NB4 (cell line): ENCODE measurements around the gene TRAK1.

Source experiments
- DNase-seq: peaks from one replicate; pipeline ENCODE4 v3.0.0; 2010; ENCODE audit warnings: low read depth
- H3K4me3 ChIP-seq: one replicate; pipeline ENCODE4 v1.5.1; 2011; ENCODE audit warnings: mild to moderate bottlenecking, low read depth, low read length, moderate library complexity
- MYC ChIP-seq: IDR thresholded peaks from 2 replicates; pipeline ENCODE4 v1.6.1; 2011; ENCODE audit warnings: low read depth, low read length
- POLR2A ChIP-seq: IDR thresholded peaks from 2 replicates; pipeline ENCODE4 v1.6.1; 2011; ENCODE audit warnings: mild to moderate bottlenecking; ENCODE audit not compliant: insufficient read length; ENCODE audit errors: extremely low read depth
- TF ChIP-seq, protein P1 (sequence below): IDR thresholded peaks from 2 replicates; pipeline ENCODE4 v1.6.1; 2011; ENCODE audit warnings: low read depth, low read length
- TF ChIP-seq, protein P2 (sequence below): IDR thresholded peaks from one replicate; pipeline ENCODE4 v1.5.1; 2012; ENCODE audit warnings: low read depth, low read length

The TRAK1 gene

DNA sequence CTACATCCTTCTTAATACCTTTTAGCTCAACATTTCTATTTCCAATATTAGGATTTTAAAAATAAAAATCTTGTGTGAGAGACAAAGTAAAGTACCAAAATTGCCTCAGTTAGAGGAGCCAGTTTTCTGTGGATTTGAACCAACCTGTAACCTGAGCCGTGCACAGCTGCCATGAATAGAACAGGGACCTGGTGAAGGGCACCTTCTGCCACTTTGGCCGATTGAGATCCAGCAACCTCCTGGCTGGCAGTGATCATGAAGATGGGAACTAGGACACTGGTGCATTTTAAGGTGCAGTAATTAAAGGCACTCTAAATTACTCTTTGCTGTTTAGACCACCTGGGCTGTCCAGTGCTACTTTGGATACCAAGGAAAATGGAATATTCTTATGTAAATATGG, 34.3 kb upstream of the TRAK1 start:
- TF ChIP-seq POLR2A, result no peak
- TF ChIP-seq MYC, result no peak
- TF ChIP-seq, protein P1, sequence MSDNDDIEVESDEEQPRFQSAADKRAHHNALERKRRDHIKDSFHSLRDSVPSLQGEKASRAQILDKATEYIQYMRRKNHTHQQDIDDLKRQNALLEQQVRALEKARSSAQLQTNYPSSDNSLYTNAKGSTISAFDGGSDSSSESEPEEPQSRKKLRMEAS, result no peak
- TF ChIP-seq, protein P2, sequence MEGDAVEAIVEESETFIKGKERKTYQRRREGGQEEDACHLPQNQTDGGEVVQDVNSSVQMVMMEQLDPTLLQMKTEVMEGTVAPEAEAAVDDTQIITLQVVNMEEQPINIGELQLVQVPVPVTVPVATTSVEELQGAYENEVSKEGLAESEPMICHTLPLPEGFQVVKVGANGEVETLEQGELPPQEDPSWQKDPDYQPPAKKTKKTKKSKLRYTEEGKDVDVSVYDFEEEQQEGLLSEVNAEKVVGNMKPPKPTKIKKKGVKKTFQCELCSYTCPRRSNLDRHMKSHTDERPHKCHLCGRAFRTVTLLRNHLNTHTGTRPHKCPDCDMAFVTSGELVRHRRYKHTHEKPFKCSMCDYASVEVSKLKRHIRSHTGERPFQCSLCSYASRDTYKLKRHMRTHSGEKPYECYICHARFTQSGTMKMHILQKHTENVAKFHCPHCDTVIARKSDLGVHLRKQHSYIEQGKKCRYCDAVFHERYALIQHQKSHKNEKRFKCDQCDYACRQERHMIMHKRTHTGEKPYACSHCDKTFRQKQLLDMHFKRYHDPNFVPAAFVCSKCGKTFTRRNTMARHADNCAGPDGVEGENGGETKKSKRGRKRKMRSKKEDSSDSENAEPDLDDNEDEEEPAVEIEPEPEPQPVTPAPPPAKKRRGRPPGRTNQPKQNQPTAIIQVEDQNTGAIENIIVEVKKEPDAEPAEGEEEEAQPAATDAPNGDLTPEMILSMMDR, result no peak
- H3K4me3 ChIP-seq, result no peak overlapping the region
- no peak for DNase-seq

DNA sequence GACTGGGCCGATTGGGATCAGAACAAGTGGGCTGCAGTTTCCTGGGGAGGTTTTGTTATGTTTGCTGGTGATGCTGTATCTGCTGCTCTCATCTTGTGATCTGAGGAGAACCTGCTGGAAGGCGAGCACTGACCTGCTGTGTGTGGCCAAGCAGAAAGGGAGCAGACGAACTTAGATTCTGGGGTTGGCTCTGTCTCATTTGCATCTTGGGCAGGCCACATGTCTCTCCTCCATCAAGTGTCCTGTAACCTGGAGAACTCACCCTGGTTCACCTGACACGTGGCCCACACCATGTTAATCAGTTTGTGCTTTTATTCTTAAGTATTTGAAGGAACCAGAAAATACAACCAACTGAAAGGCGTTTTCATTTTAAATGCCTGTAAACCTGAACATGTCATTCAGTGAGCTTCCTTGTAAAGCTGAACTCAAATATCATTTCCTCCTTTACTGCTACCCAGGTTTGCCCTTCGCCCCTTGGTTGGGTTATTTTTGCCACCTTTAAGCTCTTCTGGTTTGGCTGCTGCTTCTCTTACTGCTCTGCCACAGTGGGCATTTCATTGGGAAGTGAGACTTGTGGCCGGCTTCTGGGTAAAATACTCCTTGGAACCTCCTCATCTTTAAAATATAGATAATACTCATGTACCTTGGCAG, 33.5 kb upstream of the TRAK1 start:
- TF ChIP-seq POLR2A (no peak), MYC (no peak)
- TF ChIP-seq, protein P1, result no peak
- TF ChIP-seq, protein P2, result no peak
- no peak for DNase-seq
- no peak overlapping the region for H3K4me3 ChIP-seq

DNA sequence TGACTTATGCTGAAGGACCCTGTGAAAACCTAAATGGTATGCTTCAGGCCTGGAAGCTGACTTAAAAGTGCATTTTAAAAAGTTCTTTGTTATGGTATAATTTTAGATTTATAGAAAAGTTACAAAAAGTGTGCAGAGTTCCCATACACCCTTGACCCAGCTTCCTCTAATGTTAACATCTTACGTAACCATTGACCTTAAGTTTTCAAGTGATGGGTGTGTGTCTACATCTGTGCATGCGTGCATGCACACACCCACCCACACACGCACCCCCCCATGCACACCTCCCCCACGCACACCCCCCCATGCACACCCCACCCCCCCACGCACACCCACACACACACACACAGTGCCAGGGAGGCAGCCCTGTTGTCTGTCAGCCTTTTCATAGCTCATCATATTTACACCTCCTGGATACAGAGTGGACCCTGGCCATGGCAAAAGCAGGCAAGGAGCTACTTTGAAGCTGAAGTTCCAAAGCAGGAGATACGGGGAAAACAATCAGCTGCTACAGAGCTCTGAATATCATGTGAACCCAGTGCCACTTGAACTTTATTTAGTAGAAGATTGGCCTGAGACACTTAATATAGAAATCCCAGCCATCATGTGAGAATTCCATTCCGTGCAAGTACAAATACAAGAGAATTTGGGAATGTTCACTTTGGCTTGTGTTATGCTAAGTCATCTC, 30.0 kb upstream of the TRAK1 start:
- no peak for TF ChIP-seq MYC
- TF ChIP-seq, protein P1, result no peak
- no peak for TF ChIP-seq POLR2A
- TF ChIP-seq, protein P2, result no peak
- H3K4me3 ChIP-seq, result no peak overlapping the region
- DNase-seq, result peak; percentile 39

DNA sequence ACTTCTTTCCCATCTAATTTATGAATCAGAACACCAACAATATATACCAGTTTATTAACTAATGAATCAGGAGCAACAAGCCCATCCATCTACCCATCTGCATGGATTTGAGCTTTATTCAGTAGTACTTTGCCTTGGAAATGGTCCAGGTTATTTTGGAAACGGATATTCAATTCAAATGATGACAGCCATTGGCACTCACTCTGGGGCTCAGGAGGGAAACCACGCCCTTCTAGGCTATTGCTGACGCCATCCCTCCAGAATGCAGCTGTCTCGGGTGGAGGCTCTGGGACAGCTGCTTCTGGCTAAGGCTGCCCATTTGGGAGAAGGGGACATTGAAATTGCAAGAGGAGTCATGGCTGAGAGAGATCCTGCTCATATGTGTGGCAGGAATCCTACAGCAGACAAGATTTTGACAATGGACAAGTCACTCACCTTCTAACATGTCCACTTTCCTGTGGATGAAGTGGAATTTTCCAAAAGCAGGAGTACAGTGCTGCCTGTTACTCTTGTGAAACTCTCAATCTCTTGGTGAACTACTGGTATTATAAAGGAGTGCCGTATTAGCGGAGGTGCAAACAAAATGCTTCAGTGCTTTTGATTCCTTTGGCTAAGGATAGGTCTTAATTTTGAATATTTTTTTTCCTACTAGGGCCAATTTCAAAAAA, 29.3 kb upstream of the TRAK1 start:
- no peak for DNase-seq
- no peak overlapping the region for H3K4me3 ChIP-seq
- TF ChIP-seq MYC, result no peak
- TF ChIP-seq, protein P2, result no peak

DNA sequence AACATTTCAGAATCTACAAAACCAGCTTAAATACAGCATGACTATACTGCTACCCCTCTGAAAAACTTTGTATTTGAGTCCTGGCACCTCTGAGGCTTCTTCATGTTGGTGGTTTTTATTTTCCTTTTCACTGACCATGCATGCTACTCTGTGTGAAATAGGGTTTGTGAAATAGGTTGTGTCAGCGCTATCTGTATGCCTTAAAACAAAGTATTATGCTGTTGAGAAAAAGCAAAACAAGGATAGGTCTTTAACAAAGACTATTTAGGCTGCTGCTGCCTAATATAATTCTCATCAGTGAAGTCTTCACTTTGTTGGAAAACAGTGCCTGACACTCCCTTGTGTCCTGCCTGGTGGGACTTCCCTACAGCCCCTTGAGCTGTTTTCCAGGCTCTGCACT, 28.7 kb upstream of the TRAK1 start:
- H3K4me3 ChIP-seq, result no peak overlapping the region
- TF ChIP-seq MYC (no peak), POLR2A (no peak)
- TF ChIP-seq, protein P2, result no peak
- TF ChIP-seq, protein P1, result no peak
- no peak for DNase-seq
